EL (cell line): ENCODE measurements around the gene PMVK.

Experiments
- DNase-seq: peaks from one replicate; pipeline ENCODE4 v3.0.0-alpha.2; 2016

Gene PMVK

DNA sequence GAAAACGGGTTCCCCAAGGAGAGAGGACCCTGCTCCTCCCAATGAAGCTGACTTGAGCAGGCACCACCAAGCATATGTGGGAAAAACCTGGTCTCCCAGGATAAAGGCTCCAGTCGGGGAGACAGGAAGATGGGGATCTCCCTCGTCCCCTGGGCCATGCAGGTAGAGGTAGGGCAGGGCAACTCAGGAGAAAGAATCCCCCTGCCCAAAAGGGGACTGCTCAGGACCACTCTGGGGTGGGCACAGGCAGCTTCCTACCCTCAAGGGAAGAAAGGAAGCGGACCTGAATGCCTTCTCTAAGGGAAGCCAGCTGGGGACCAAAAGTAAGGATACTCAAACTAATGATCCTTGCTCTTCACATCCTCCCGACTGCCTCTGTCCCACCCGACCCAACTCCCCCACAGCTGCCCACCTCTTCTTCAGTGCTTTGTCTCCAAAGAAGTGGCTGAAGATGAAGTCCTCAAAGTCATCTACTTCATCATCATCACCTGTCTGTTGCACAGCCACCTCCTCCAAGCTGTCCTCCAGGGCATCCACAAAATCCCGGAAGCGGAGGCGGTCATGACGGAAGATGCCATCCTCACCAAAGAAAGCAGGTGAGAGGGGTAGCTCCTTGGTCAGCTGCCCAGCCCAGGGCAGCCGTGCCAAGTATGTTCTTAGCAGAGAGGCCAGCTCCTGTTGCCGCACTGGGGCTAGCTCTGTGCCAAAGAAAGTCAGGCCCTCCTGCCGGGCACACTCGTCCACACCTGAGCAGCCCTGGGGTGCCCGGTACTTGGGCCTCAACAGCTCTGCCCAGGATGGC lies 8.8 kb upstream of the PMVK start:
- DNase-seq: no peak

- no peak for DNase-seq
Observed at GRCh38 chr1:154944401-154945159, 8.1 kb upstream of the PMVK start.

DNA sequence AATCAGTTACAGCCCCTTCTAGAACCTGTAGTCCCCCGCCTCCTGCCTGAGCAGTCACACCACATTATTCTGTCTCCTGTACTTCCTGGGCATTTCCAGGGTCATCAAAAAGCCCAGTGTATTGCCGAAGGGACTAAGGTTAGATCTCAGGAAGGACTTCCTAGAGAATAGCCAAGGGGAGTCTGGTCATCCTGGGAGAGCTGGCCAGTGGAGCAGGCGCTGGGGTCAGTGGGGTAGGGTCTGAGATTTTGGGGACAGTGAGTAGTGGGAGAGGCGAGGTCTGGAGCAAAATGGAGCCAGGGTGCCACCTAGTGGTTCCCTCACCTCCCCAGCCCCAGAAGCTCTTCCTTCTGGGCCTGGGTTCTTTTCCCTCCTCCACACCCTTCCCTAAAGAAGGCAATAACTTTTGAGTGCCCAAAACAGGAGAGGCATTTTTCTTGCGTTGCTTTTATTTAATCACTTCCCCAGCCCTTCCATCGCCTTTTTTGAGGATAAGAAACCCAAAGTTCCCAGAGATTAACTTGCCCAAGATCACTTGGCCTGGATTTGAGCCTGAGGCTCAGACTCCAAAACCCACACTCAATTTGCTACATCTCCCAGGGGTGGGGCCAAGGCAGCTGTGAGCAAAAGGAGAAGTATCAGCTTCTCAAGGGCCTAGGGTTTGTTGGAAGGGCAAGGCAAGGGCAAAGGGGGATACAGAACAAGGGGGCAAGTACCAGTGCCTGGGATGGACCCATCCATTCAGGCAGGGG lies 7.3 kb upstream of the PMVK start:
- peak; percentile 37 for DNase-seq

- no peak for DNase-seq
Observed at GRCh38 chr1:154941333-154942013, 5.0 kb upstream of the PMVK start.

DNA sequence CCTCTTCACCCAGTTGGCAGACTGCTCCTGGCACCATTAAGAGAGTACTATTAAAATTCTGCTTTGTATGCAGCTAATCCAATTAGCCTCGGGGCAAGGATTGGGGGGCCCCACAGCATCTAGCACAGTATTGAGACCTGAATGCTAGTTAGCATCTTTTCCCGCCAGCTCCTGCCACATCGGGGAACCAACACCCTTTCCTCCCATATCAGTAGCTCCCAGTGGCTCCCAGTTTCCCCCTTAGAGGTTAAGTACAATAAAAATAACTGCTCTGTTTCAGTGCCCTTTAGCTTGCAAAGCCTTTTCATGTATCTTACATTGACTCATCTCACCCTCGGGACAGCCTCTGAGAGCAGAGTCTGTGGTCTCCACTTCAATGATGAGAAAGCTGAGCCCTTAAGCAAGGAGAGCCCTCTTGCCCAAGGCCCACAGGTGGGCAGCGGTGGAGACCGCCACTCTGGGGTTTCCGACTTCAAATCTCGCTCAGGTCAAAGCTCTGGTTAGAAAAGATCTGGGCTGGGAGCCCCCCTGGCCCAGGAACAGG lies 4.2 kb upstream of the PMVK start:
- no peak for DNase-seq

DNA sequence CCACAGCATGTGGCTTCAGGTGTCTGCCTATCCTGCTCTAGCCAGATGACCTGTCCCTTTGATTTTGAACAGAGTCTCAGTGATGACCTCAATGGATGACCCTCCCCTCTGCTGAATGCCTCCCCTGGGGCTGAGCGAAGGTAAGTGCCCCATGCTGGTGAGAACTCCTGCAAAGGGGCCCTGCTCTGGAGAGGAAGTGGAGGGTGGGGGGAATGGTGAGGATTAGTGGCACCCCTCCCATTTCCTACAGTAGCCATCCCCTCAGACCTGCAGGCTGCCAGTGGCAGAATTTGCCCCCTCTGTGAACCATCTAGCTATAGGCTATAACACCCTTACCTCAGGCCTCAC lies 3.7 kb upstream of the PMVK start:
- no peak for DNase-seq

DNA sequence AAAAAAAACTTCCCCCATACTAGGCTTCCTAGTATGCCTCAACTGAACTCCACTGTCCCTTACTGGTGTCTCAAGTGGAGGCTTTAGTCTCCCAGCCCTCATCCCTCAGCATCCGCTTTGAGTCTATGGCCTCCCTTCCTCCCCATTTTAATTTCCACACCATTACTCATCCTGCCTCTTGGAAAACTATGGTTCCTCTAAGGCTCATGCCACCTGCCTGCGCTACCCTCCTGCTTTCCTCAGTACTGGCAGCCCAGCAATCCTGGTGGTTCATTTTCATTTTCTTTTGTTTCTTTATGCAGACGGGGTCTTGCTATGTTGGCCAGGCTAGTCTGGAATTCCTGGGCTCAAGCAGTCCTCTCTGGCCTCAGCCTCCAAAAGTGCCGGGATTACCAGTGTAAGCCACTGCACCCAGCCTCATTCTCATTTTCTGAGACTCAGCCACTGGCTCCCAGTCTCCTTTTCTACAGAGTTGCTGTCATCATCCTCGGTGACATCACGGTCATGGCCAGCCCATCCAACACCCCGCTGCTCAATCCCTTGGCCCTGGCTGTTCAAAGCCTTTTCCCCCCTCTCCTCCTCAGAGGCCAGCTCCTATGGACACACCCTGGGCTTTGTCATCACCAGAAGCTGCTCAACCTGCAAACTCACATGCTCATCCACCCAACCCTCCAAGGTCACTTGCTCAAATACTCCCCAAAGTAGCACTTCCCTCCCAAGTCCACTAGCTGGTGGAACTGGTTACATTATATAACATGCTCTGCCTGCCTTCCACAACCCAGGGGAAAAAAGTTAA lies 2.3 kb upstream of the PMVK start:
- no peak for DNase-seq

- DNase-seq: no peak
Observed at GRCh38 chr1:154937988-154938386, 1.5 kb upstream of the PMVK start.

DNA sequence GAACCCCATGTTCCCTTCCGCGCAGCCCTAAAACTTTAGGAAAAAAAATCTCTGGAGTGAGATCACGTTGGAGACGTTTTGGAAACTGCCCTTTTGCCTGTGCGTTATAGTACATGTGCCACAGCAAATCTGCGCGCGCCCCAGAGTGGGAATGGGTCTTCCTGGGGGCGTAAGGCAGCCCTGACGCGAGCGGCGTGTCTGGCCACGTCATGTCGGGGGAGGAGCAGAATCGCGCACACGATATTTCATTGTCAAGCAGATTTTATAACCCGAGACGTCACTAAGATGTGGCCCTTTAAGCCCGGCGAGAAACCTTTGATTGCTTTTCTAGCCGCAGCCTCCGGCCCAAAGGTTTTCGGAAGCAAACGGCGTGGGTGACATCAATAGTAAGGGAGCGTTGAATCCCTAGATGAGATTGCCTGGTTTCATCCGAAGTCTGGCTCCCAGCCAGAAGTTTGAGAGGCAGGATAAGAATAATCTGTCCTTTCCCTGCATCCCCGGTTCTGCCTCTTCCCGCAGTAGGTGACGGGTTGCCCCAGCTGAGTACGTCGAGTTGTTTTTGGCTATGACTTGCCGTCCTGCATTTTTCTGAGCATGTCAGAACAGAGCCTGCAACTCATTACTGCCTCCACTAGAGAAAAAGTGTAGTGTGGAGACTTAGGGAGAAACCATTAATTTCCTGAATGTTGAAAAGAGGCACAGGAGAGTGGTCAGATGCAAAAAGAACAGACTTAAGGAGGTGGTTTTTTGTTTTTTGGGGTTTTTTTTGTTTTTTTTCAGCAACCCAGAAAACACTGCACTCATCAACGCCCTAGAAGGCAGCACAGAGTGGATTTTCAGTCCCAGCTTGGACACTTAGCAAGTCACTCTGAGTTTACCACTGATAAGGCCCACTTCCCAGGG lies 817 bp upstream of the PMVK start:
- peak; percentile 94 for DNase-seq

DNA sequence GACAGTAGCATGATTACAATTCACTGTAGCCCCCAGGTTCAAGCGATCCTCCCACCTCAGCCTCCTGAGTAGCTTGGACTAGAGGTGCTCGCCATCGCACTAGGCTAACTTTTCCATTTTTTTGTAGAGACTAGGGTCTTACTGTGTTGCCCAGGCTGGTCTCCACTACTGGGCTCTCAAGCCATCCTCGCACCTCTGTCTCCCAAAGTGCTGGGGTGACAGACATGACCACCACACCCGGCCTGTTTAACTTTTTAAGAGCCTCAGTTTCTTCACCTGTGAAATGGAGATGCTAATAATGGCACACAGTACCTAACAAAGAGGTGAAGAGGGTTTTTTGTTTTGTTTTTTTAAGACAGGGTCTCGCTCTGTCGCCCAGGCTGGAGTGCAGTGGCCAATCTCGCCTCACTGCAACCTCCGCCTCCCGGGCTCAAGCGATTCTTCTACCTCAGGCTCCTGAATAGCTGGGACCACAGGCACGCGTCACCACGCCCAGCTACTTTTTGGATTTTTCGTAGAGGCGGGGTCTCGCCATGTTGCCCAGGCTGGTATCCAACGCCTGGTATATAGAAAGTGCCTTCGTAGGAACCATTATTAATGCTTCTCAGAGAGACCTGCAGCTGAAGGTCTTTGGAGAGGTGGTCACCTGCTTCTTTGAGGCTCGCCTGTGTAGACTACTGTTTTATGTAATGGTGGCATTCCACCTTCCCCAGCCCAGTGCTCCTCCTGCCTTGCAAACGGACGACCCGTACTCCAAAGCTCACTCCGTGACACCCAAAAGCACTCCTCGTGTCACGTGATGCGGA lies 567 bp downstream of the PMVK start:
- no peak for DNase-seq

GRCh38 chr1:154934358-154934948 lies 2.1 kb downstream of the PMVK start:
- no peak for DNase-seq

DNA sequence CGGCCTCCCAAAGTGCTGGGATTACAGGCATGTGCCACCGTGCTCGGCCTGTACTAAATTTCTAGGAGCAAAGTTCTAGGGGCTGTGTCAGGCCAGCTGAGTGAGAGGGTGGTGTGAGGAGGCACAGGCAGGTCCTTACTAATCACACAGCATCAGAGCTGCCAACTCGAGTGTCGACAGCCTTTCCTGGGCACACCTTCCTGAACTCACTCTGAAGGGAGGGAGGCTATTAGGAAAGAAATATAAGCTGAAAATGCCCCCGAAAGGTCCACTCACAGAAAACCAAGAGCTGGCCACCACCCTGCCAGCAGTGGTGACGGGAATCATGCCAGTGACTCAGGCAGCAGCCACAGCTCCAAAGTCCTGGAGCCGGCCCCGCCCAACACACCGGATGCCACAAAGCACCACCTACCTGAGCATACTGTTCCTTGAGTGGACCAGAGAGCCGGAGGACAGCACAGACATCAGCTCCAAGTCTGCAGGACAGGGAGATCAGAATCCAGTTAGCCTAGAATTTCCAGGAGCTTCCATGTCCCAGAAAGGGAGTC lies 4.5 kb downstream of the PMVK start:
- no peak for DNase-seq

GRCh38 chr1:154926201-154926600 lies 10.3 kb downstream of the PMVK start:
- DNase-seq: no peak

DNA sequence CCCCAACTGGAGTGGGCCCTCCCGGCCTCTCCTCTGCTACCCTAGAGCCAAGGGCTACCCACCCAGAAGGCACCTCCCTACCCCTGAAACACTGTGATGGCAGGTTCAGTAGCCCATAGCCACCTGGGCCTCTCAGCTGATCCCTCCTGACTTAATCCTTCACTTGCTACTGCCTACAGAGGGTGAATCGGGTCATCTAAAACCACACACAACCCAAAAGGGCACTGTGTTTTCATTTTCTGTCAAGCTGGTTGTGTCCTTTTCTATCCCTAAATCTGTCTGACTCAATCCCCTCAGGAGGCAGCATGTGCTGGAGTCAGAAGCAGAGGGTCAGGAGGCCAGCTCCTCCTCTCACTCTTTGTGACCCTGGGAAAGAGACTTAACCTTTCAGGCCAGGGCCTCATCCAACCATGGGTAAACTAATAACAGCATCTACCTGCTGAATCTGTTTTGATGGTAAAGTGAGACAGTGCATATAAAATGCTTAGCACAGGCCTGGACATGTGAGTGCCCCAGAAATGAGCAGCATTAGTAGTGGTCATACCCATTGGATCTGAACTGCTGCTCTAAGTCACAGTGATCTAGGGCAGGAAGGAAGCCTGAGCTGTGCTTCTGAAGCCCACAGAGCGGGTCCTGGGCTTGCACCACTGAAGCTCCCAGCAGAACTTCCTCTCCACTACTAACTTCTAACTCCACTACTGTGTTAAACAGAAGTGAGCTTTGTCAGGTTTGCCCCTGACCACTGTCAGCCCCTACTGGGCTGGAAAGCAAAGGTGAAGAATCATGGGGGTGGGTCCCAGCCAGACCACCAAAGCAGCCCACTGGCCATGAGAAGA lies 11.0 kb downstream of the PMVK start:
- DNase-seq: no peak

DNA sequence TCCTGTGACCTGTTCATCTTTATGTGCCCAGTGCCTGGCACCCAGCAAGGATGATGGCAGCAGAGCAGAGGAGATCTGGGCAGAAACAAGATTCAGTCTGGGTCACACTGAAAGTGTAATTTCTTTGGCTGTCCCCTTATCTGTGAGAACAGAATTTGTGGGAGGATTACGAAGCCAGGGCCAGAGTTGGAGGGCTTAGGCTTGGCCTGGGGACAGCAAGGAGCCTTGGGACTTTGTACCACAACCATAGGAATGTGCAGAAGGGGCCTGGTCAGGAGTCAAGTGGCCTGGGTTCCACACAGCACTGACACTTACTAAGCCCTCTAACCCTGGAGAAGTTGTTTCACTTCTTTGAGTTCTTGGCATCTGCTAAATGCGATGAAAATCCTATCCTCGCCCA lies 12.8 kb downstream of the PMVK start:
- DNase-seq: no peak

DNA sequence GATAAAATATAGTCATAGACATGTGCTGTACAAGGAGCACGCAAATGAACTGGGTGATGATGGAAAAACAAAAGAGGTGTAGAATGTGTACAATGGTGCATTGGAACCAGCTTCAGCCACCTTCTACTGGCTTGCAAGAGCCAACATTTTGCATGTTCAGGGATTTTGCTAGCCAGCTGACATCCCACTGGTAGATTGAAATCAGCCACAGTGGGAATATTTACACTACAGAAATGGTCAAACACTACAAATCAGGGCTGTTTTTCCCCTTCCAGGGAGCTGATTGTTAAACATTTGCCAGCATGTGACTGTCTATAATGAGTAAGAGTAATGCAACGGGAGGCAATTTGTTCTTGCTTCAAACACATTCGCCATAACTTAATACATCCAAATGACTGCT lies 23.2 kb downstream of the PMVK start:
- DNase-seq: no peak

GRCh38 chr1:154912755-154913154 lies 23.8 kb downstream of the PMVK start:
- no peak for DNase-seq
